Endothelial cell of umbilical vein (primary cell): Measurements from ENCODE around the gene PTPRE. TPM values are rescaled to one million over a fixed set of nuclear protein-coding genes. Genes with fewer than 3 reads are reported as not detected.

Experiments
- BruUV-seq: library from RNA; stranded (reverse); fragments of 400-500 nt; replicated peaks from 2 replicates; lab custom pipeline; 2021; lab: Mats Ljungman, UMichigan
- CTCF ChIA-PET: fragments of 300-600, 350-600 bp; sonication (Branson Sonifier 250); formaldehyde crosslinking; loops from one replicate; lab custom pipeline; 2021; ENCODE audit warnings: antibody characterized with exemption, inconsistent platforms; lab: Charles Lee
- POLR2A ChIA-PET: fragments of 300-600, 350-600 bp; sonication (Branson Sonifier 250); formaldehyde crosslinking; loops from one replicate; lab custom pipeline; 2021; ENCODE audit warnings: antibody characterized with exemption, inconsistent platforms; lab: Charles Lee
- DNase-seq: peaks from one replicate; pipeline ENCODE4 v3.0.0-alpha.2; 2011; ENCODE audit warnings: low read depth, low spot score
- FAIRE-seq: peaks from 2 replicates; lab custom pipeline; 2011; peaks lifted over from hg19 to GRCh38; lab: Jason Lieb, UNC
- H2AFZ ChIP-seq: 2 replicates; pipeline ENCODE4 v1.6.0; 2012; ENCODE audit warnings: low read depth, low read length, control low read depth, inconsistent platforms
- H3K27ac ChIP-seq: 2 replicates; pipeline ENCODE4 v1.5.1; 2011; ENCODE audit warnings: low read depth, mild to moderate bottlenecking, control low read depth, low read length, moderate library complexity; ENCODE audit not compliant: insufficient read depth
- H3K27me3 ChIP-seq, 2 experiments: 2 replicates each; pipeline versions ENCODE4 v1.6.0 to v1.6.1; 2011; ENCODE audit warnings: low read length in 2 of 2, mixed read lengths in 1 of 2; ENCODE audit not compliant: control insufficient read depth in 2 of 2, insufficient read depth in 2 of 2
- H3K36me3 ChIP-seq, 2 experiments: 2 replicates in 1 of 2; 3 replicates in 1 of 2; pipeline ENCODE4 v1.5.1; 2011; ENCODE audit warnings: low read length in 2 of 2, mild to moderate bottlenecking in 1 of 2, moderate library complexity in 1 of 2; ENCODE audit not compliant: control insufficient read depth in 2 of 2, insufficient read depth in 2 of 2; ENCODE audit errors: extremely low read depth in 1 of 2
- H3K4me1 ChIP-seq: 3 replicates; pipeline ENCODE4 v1.5.1; 2011; ENCODE audit warnings: mild to moderate bottlenecking, low read length; ENCODE audit not compliant: control insufficient read depth, insufficient read depth; ENCODE audit errors: extremely low read depth
- H3K4me2 ChIP-seq: 2 replicates; pipeline ENCODE4 v1.6.1; 2011; ENCODE audit warnings: low read length, control low read depth, mixed read lengths; ENCODE audit not compliant: insufficient read depth
- H3K4me3 ChIP-seq, 3 experiments: fragments of 200-600 bp in 1 of 3; sonication (generic), shearing (Covaris generic) in 1 of 3; replicated peaks in 1 of 3; 2 replicates each; pipeline ENCODE4 v1.5.1; 2011 to 2016; ENCODE audit warnings: control low read depth in 3 of 3, low read length in 3 of 3, mild to moderate bottlenecking in 2 of 3, inconsistent platforms in 1 of 3, low read depth in 1 of 3, moderate library complexity in 1 of 3; ENCODE audit not compliant: insufficient read depth in 1 of 3
- H3K79me2 ChIP-seq: 2 replicates; pipeline ENCODE4 v1.6.0; 2012; ENCODE audit warnings: low read length, inconsistent platforms; ENCODE audit not compliant: control insufficient read depth, insufficient read depth
- H3K9ac ChIP-seq: replicated peaks from 2 replicates; pipeline ENCODE3; 2011; ENCODE audit warnings: low read length, control low read depth; ENCODE audit not compliant: insufficient read depth; ENCODE audit errors: extremely low read depth
- H3K9me1 ChIP-seq: replicated peaks from 3 replicates; pipeline ENCODE4 v1.6.0; 2011; ENCODE audit warnings: mild to moderate bottlenecking, low read length; ENCODE audit not compliant: control insufficient read depth, insufficient read depth; ENCODE audit errors: extremely low read depth
- H3K9me3 ChIP-seq: replicated peaks from 2 replicates; pipeline ENCODE4 v1.5.1; 2012; ENCODE audit warnings: low read length, inconsistent platforms; ENCODE audit not compliant: control insufficient read depth, insufficient read depth
- H4K20me1 ChIP-seq: replicated peaks from 2 replicates; pipeline ENCODE3; 2011; ENCODE audit warnings: mild to moderate bottlenecking, low read length; ENCODE audit not compliant: control insufficient read depth, insufficient read depth; ENCODE audit errors: extremely low read depth
- CTCF ChIP-seq, 2 donors: IDR thresholded peaks; 1 replicate in 1 of 2; 2 replicates in 1 of 2; pipeline ENCODE4 v1.5.1; 2011; ENCODE audit warnings: low read length in 2 of 2, mild to moderate bottlenecking in 2 of 2, moderate library complexity in 2 of 2, control low read depth in 1 of 2, inconsistent platforms in 1 of 2, low read depth in 1 of 2; ENCODE audit not compliant: insufficient read depth in 1 of 2; ENCODE audit errors: extremely low read depth in 1 of 2
- EZH2 ChIP-seq: IDR thresholded peaks from 2 replicates; pipeline ENCODE4 v1.6.1; 2012; ENCODE audit warnings: borderline replicate concordance, low read depth, mild to moderate bottlenecking, moderate library complexity, low read length, inconsistent platforms; ENCODE audit not compliant: severe bottlenecking
- GATA2 ChIP-seq: IDR thresholded peaks from 2 replicates; pipeline ENCODE4 v1.7.0; 2011; ENCODE audit warnings: low read depth, mild to moderate bottlenecking, moderate library complexity, mixed read lengths, low read length; ENCODE audit not compliant: insufficient read length, insufficient read depth
- JUN ChIP-seq: IDR thresholded peaks from 2 replicates; pipeline ENCODE4 v1.6.1; 2011; ENCODE audit warnings: borderline replicate concordance, low read depth; ENCODE audit not compliant: insufficient read length, insufficient read depth
- POLR2AphosphoS5 ChIP-seq: IDR thresholded peaks from 2 replicates; pipeline ENCODE4 v1.6.1; 2012; ENCODE audit warnings: low read depth, mild to moderate bottlenecking, control low read depth, low read length, moderate library complexity; ENCODE audit not compliant: insufficient read depth
- dilution Hi-C: fragments of 300-500 bp; cut with MboI; formaldehyde crosslinking; loops from one replicate; pipeline ENCODE4 v1.15.0; 2019; ENCODE audit warnings: low sequenced_read_pairs; ENCODE audit not compliant: extremely low pct_ligation_motif_present
- intact Hi-C: fragments of 100-400 bp; cut with micrococcal nuclease; formaldehyde crosslinking; loops from one replicate; pipeline ENCODE4 v1.10.0; 2022
- polyA plus RNA-seq, 4 experiments: library from polyadenylated mRNA; depleted of rRNA in 3 of 4; stranded (reverse) in 3 of 4; unstranded in 1 of 4; fragments of >200 nt; gene quantifications; 2 replicates each; pipeline versions ENCODE4 v1.2.1 to v1.2.3, GENCODE V29; 2011 to 2012; ENCODE audit warnings: missing spikeins in 1 of 4
- total RNA-seq: library from RNA; stranded (reverse); gene quantifications from 2 replicates; pipeline ENCODE4 v1.2.3, GENCODE V29; 2021
- TF ChIP-seq, protein P1 (sequence below): IDR thresholded peaks from 2 replicates; pipeline ENCODE4 v1.6.1; 2011; ENCODE audit not compliant: insufficient read depth, insufficient read length

PTPRE gene
- total and polyA plus RNA-seq, 2 donors (not counting 3 experiments of a cell fraction or from before 2014, with no cell fraction given) = 37.3 to 116 TPM

- peak; percentile 95 for FAIRE-seq
- TF ChIP-seq JUN (peak; percentile 62), CTCF (IDR thresholded peaks at IDR 0.05; ENCODE audit: extremely low read depth in 1 of 2, insufficient read depth in 1 of 2, low read depth in 1 of 2, low read length in 2 of 2) (no peak), GATA2 (peak; percentile 97), EZH2 (no peak), POLR2AphosphoS5 (peak; percentile 73)
- TF ChIP-seq, protein P1, sequence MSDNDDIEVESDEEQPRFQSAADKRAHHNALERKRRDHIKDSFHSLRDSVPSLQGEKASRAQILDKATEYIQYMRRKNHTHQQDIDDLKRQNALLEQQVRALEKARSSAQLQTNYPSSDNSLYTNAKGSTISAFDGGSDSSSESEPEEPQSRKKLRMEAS = peak; percentile 86
- intact Hi-C loops = loop anchor here (1.0 kb wide), 2 partner anchors 15 to 20 kb away; no protein-coding TSS in a partner anchor
Observed at GRCh38 chr10:127942811-127943210, 35.9 kb downstream of the PTPRE start.

More at GRCh38 chr10:127942811-127943210, 35.9 kb downstream of the PTPRE start:
- ChIA-PET CTCF (interaction anchor here (0.7 to 3.0 kb wide), 11 partner anchors 9 to 126 kb away, joined by 3 to 14 read pairs (median 6); partner anchors contain the start of gene PTPRE), POLR2A (no interaction called here)
- H4K20me1 ChIP-seq = no peaks in the 10 kb centered on the region
- no peaks in the 10 kb centered on the region for H3K9me3 ChIP-seq
- H3K4me3 ChIP-seq = no peak overlapping the region
- no TSS peak for BruUV-seq
- no peaks in the 10 kb centered on the region for H3K27me3 ChIP-seq
- peaks cover 2% of the 10 kb centered on the region for H3K79me2 ChIP-seq
- dilution Hi-C loops = no loop called here
- no peak overlapping the region for H2AFZ ChIP-seq
- H3K9ac ChIP-seq = peak overlapping the region; percentile 68
- peak; percentile 96 for DNase-seq
- H3K36me3 ChIP-seq = no peaks in the 10 kb centered on the region
- peaks cover 67% of the 10 kb centered on the region for H3K4me1 ChIP-seq
- peak overlapping the region; percentile 76 for H3K27ac ChIP-seq
- no peaks in the 10 kb centered on the region for H3K9me1 ChIP-seq
- H3K4me2 ChIP-seq = peak overlapping the region; percentile 41
